Epithelial cell of proximal tubule (primary cell): ENCODE data around the gene ARHGAP31. TPM values are rescaled to one million over a fixed set of nuclear protein-coding genes. Genes with fewer than 3 reads are reported as not detected.

ENCODE experiments used
- DNase-seq: peaks from one replicate; pipeline ENCODE4 v3.0.0-alpha.2; 2011; ENCODE audit warnings: low read depth
- H3K4me3 ChIP-seq: 2 replicates; pipeline ENCODE4 v1.5.1; 2011; ENCODE audit warnings: low read depth, mild to moderate bottlenecking, low read length
- total RNA-seq: library from RNA; depleted of rRNA; stranded (reverse); fragments of >200 nt; gene quantifications from 2 replicates; pipeline ENCODE4 v1.2.3, GENCODE V29; 2015
- TF ChIP-seq, protein P1 (sequence below): conservative IDR thresholded peaks from 2 replicates; pipeline ENCODE4 v1.5.1; 2012; ENCODE audit warnings: low read depth, mild to moderate bottlenecking, low read length

Gene ARHGAP31
- total RNA-seq, 1 donor from 2014 or later = 5.1 TPM

DNA sequence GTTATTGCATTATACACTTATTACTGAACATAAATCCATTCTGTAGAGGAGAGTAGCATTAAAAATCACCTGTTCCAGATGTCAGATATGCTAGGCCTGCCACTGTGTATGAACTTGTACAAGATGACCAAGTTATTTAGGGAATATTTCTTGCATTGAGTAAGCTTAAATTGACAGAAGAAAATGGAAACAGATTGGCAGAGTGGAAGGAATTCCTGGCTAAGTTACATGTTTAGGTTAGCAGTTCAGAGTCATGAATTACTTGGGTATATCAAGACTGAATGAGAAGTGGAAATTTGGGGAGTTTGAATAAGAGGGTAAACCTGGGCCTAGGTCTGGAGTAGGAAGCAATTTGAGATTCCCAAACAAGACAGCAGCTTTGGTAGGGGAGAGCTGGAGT lies 44.6 kb downstream of the ARHGAP31 start:
- DNase-seq = no peak
- TF ChIP-seq, protein P1, sequence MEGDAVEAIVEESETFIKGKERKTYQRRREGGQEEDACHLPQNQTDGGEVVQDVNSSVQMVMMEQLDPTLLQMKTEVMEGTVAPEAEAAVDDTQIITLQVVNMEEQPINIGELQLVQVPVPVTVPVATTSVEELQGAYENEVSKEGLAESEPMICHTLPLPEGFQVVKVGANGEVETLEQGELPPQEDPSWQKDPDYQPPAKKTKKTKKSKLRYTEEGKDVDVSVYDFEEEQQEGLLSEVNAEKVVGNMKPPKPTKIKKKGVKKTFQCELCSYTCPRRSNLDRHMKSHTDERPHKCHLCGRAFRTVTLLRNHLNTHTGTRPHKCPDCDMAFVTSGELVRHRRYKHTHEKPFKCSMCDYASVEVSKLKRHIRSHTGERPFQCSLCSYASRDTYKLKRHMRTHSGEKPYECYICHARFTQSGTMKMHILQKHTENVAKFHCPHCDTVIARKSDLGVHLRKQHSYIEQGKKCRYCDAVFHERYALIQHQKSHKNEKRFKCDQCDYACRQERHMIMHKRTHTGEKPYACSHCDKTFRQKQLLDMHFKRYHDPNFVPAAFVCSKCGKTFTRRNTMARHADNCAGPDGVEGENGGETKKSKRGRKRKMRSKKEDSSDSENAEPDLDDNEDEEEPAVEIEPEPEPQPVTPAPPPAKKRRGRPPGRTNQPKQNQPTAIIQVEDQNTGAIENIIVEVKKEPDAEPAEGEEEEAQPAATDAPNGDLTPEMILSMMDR = no peak
- no peak overlapping the region for H3K4me3 ChIP-seq

GRCh38 chr3:119340014-119340413 lies 45.8 kb downstream of the ARHGAP31 start:
- DNase-seq = no peak
- TF ChIP-seq, protein P1 = no peak
- no peak overlapping the region for H3K4me3 ChIP-seq

DNA sequence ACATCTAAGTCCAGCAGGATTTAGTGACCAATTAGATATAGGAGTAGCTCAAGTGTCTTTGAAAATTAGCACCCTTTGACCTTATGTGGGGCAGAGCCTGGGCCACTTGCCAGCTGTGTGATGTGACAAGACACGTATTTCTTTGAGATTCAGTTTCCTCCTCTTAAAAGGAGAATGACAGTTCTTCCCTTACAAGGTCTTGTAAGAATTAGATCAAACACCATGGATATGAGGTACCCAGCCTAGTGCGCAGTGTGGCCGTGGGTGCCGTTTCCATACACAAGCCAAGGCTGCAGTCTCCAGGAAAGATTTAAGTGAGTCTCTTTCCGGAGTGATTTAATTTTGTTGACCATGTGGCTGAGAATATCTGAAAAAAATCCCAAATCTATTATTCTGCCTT lies 46.3 kb downstream of the ARHGAP31 start:
- TF ChIP-seq, protein P1 = no peak
- no peak for DNase-seq
- H3K4me3 ChIP-seq = no peak overlapping the region

DNA sequence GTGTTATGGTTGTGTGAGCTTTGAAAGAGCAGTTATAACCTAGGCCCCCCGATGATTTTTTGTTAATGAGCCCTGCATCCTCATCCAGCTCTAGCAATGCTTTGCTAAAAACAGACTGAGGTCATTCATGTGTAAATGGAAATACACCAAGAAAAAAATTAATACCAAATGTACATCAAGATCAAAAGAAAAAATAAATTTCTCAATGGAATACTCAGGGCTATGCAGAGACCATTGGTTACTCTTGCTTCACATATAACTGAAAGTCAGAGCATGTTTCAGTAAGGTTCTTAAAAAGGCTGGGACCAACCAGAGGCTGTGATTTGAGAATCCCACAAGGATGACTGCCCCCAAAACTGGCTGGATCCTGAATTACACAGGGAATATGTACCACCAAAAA lies 48.0 kb downstream of the ARHGAP31 start:
- H3K4me3 ChIP-seq = no peak overlapping the region
- no peak for DNase-seq
- TF ChIP-seq, protein P1 = no peak

DNA sequence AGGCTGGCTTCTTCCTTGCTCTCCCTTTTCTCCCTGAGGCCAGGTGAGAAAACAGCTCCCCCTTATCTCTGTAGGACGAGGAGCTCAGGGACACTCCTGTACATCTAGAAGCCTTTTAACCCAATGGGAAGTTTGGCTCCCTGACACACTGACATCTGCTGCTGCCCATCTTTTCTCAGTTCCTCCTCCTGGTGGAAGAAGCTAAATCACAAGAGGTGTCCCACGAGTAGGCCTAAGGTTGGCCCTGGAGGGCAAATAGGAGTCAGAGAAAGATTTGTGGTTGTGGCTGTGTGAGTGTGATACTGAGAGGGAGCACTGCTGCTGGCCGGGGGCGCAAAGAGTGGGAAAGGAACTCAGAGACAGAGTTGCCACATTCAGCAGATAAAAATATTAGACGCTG lies 49.5 kb downstream of the ARHGAP31 start:
- no peak overlapping the region for H3K4me3 ChIP-seq
- DNase-seq = no peak
- TF ChIP-seq, protein P1 = no peak

GRCh38 chr3:119346076-119346496 lies 51.9 kb downstream of the ARHGAP31 start:
- H3K4me3 ChIP-seq = no peak overlapping the region
- DNase-seq = no peak
- TF ChIP-seq, protein P1 = no peak

GRCh38 chr3:119347036-119347435 lies 52.9 kb downstream of the ARHGAP31 start:
- no peak overlapping the region for H3K4me3 ChIP-seq
- no peak for DNase-seq
- TF ChIP-seq, protein P1 = no peak
